HG02938 (cell line): ENCODE data around the gene GGA1.
"Not testable (repeated sequence)": the region's sequence is repeated elsewhere in the genome, so short reads cannot be mapped to it uniquely, and the experiment has no call there.

Experiments used
- ATAC-seq: cut with Tn5 transposase; IDR thresholded peaks from one replicate; pipeline ENCODE4 v1.9.1; 2021; ENCODE audit warnings: mild to moderate bottlenecking, moderate library complexity; ENCODE audit not compliant: unreplicated experiment

Gene GGA1

GRCh38 chr22:37571258-37571991 lies 37.2 kb upstream of the GGA1 start:
- no peak for ATAC-seq

GRCh38 chr22:37571992-37572373 lies 36.7 kb upstream of the GGA1 start:
- no peak for ATAC-seq

- ATAC-seq = no peak
These were observed 33.1 kb upstream of the GGA1 start for GRCh38 chr22:37575490-37576003.

- ATAC-seq = no peak
These were observed 30.6 kb upstream of the GGA1 start for GRCh38 chr22:37578002-37578401.

GRCh38 chr22:37581504-37581903 lies 27.1 kb upstream of the GGA1 start:
- ATAC-seq = no peak

- ATAC-seq = no peak
These were observed 26.1 kb upstream of the GGA1 start for GRCh38 chr22:37582526-37582925.

GRCh38 chr22:37588546-37589215 lies 20.0 kb upstream of the GGA1 start:
- ATAC-seq = no peak

- no peak for ATAC-seq
These were observed 19.0 kb upstream of the GGA1 start for GRCh38 chr22:37589636-37590035.

- not testable (repeated sequence) for ATAC-seq
These were observed 17.6 kb upstream of the GGA1 start for GRCh38 chr22:37591081-37591480.

GRCh38 chr22:37591823-37592404 lies 16.7 kb upstream of the GGA1 start:
- ATAC-seq = no peak

- ATAC-seq = no peak
These were observed 14.4 kb upstream of the GGA1 start for GRCh38 chr22:37594237-37594636.

GRCh38 chr22:37599153-37599552 lies 9.5 kb upstream of the GGA1 start:
- ATAC-seq = no peak

GRCh38 chr22:37601203-37601539 lies 7.5 kb upstream of the GGA1 start:
- ATAC-seq = no peak

GRCh38 chr22:37601540-37602442 lies 6.8 kb upstream of the GGA1 start:
- ATAC-seq = no peak

- not testable (repeated sequence) for ATAC-seq
These were observed 5.9 kb upstream of the GGA1 start for GRCh38 chr22:37602546-37603277.

- ATAC-seq = no peak
These were observed 4.6 kb upstream of the GGA1 start for GRCh38 chr22:37604074-37604473.

- no peak for ATAC-seq
These were observed 3.8 kb upstream of the GGA1 start for GRCh38 chr22:37604875-37605274.

GRCh38 chr22:37607010-37607934 lies 1.4 kb upstream of the GGA1 start:
- no peak for ATAC-seq

- no peak for ATAC-seq
These were observed 628 bp upstream of the GGA1 start for GRCh38 chr22:37607935-37608476.
